Smooth muscle cell (in vitro differentiated cells): ENCODE measurements around the gene KRT81. TPM values are rescaled to one million over a fixed set of nuclear protein-coding genes. Genes with fewer than 3 reads are reported as not detected.
"Not testable (repeated sequence)": the region's sequence is repeated elsewhere in the genome, so short reads cannot be mapped to it uniquely, and the experiment has no call there.

ENCODE experiments used
- DNase-seq: peaks from one replicate; lab custom pipeline; 2025; ENCODE audit not compliant: unreplicated experiment; lab: John Stamatoyannopoulos, UW
- H2AFZ ChIP-seq: fragments of 200-600 bp; sonication (generic); 2 replicates; pipeline ENCODE4 v1.6.0; 2016; ENCODE audit warnings: antibody characterized with exemption, low read depth, mild to moderate bottlenecking
- H3F3A ChIP-seq: fragments of 200-600 bp; sonication (generic); 2 replicates; pipeline ENCODE4 v1.6.0; 2017; ENCODE audit warnings: antibody characterized with exemption, low read depth
- H3K27ac ChIP-seq: fragments of 200-600 bp; sonication (generic); 2 replicates; pipeline ENCODE4 v1.5.1; 2016; ENCODE audit warnings: low read depth, mild to moderate bottlenecking
- H3K27me3 ChIP-seq: fragments of 200-600 bp; sonication (generic); 2 replicates; pipeline ENCODE4 v1.6.1; 2016; ENCODE audit warnings: low read depth, mild to moderate bottlenecking
- H3K36me3 ChIP-seq: fragments of 200-600 bp; sonication (generic); 2 replicates; pipeline ENCODE4 v1.5.1; 2016; ENCODE audit warnings: low read depth
- H3K4me1 ChIP-seq: fragments of 200-600 bp; sonication (generic); 2 replicates; pipeline ENCODE4 v1.5.1; 2016; ENCODE audit warnings: low read depth
- H3K4me2 ChIP-seq: fragments of 200-600 bp; sonication (generic); 2 replicates; pipeline ENCODE4 v1.6.0; 2016; ENCODE audit warnings: mild to moderate bottlenecking
- H3K4me3 ChIP-seq: fragments of 200-600 bp; sonication (generic); 2 replicates; pipeline ENCODE4 v1.5.1; 2016; ENCODE audit warnings: mild to moderate bottlenecking
- H3K79me2 ChIP-seq: fragments of 200-600 bp; sonication (generic); 2 replicates; pipeline ENCODE4 v1.6.0; 2016; ENCODE audit warnings: low read depth, mild to moderate bottlenecking
- H3K9ac ChIP-seq: fragments of 200-600 bp; sonication (generic); 2 replicates; pipeline ENCODE4 v1.6.0; 2016; ENCODE audit warnings: low read depth
- H3K9me3 ChIP-seq: fragments of 200-600 bp; sonication (generic); replicated peaks from 2 replicates; pipeline ENCODE4 v1.5.1; 2016; ENCODE audit warnings: low read depth
- H4K20me1 ChIP-seq: fragments of 200-600 bp; sonication (generic); 2 replicates; pipeline ENCODE4 v1.6.0; 2016; ENCODE audit warnings: low read depth
- WGBS: methylation state at CpG from one replicate; pipeline ENCODE4 v1.1.7; 2016; ENCODE audit warnings: low lambda C conversion rate; 5-methylcytosine and 5-hydroxymethylcytosine counted together
- polyA plus RNA-seq: library from polyadenylated mRNA; unstranded; fragments of >200 nt; fragmentation: Nextera tagmentation; extraction: Ambion mirVana; gene quantifications from 2 replicates; pipeline ENCODE4 v1.2.1, GENCODE V29; 2016
- total RNA-seq: library from RNA; depleted of rRNA; stranded (reverse); fragments of >200 nt; gene quantifications from 2 replicates; pipeline ENCODE4 v1.2.3, GENCODE V29; 2014
- TF ChIP-seq, protein P1 (sequence below): fragments of 200-600 bp; sonication (generic); IDR thresholded peaks from 2 replicates; pipeline ENCODE4 v1.5.1; 2017; ENCODE audit warnings: borderline replicate concordance, mild to moderate bottlenecking, antibody characterized with exemption; ENCODE audit not compliant: insufficient read depth, poor library complexity, severe bottlenecking

The KRT81 gene
- total and polyA plus RNA-seq, 2 experiments from 2014 or later = 0.49 to 1.4 TPM

DNA sequence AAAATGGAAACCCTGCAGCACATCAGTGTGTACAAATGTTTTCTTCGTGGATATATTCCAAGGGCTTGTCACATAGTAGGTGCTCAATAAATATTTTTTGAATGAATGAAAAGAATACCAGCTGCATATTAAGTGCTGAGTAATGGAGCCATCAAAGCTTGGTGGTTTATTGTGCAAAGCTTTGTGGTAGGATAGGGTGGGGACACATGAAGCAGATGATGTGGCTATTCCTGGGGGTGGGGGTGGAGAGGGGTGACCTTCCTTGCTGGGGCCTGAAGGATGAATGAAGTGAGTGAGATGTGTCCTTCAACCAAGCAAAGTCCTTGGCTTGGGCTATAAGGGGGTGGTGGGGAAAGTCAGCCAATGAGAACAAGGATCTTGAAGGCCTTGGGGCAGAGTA is 4.3 kb upstream of the KRT81 start:
- DNase-seq = no peak
- no peak overlapping the region for H2AFZ ChIP-seq
- H4K20me1 ChIP-seq = no peaks in the 10 kb centered on the region
- peaks cover 81% of the 10 kb centered on the region for H3K27me3 ChIP-seq
- H3K9ac ChIP-seq = no peak overlapping the region
- no peaks in the 10 kb centered on the region for H3K9me3 ChIP-seq
- TF ChIP-seq, protein P1, sequence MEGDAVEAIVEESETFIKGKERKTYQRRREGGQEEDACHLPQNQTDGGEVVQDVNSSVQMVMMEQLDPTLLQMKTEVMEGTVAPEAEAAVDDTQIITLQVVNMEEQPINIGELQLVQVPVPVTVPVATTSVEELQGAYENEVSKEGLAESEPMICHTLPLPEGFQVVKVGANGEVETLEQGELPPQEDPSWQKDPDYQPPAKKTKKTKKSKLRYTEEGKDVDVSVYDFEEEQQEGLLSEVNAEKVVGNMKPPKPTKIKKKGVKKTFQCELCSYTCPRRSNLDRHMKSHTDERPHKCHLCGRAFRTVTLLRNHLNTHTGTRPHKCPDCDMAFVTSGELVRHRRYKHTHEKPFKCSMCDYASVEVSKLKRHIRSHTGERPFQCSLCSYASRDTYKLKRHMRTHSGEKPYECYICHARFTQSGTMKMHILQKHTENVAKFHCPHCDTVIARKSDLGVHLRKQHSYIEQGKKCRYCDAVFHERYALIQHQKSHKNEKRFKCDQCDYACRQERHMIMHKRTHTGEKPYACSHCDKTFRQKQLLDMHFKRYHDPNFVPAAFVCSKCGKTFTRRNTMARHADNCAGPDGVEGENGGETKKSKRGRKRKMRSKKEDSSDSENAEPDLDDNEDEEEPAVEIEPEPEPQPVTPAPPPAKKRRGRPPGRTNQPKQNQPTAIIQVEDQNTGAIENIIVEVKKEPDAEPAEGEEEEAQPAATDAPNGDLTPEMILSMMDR = no peak
- H3K4me1 ChIP-seq = no peaks in the 10 kb centered on the region
- H3K4me2 ChIP-seq = no peak overlapping the region
- H3K4me3 ChIP-seq = no peak overlapping the region
- no peak overlapping the region for H3K27ac ChIP-seq
- H3K79me2 ChIP-seq = no peaks in the 10 kb centered on the region
- 72% methylated on average over 1 of the region's 1 CpG for WGBS
- no peaks in the 10 kb centered on the region for H3K36me3 ChIP-seq
- no peaks in the 10 kb centered on the region for H3F3A ChIP-seq

DNA sequence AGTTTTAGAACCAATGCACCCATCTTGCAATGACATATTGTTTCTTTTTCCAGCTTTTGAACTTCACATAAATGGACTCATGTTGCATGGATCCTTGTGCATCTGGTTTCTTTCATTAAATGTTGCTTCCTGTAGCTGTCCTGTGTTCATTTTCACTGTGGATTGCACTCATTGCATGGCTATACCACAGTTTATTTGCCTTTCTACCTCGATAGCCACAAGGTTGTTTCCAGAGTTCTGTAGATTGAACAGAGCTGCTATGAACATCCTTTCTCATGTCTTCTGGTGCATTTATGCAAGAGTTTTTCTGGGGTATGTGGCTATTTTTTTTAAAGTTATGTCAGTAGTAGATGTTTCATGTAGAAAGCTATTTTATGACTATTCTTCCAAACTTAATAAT is 3.5 kb upstream of the KRT81 start:
- no peaks in the 10 kb centered on the region for H3K36me3 ChIP-seq
- H3K9ac ChIP-seq = no peak overlapping the region
- H3K4me2 ChIP-seq = no peak overlapping the region
- H3K4me3 ChIP-seq = no peak overlapping the region
- TF ChIP-seq, protein P1 = no peak
- WGBS = 58% methylated on average over 1 of the region's 1 CpG
- no peak for DNase-seq
- no peaks in the 10 kb centered on the region for H3F3A ChIP-seq
- peaks cover 73% of the 10 kb centered on the region for H3K27me3 ChIP-seq
- no peak overlapping the region for H2AFZ ChIP-seq
- no peaks in the 10 kb centered on the region for H3K79me2 ChIP-seq
- no peaks in the 10 kb centered on the region for H3K9me3 ChIP-seq
- H3K27ac ChIP-seq = no peak overlapping the region
- no peaks in the 10 kb centered on the region for H4K20me1 ChIP-seq
- H3K4me1 ChIP-seq = no peaks in the 10 kb centered on the region

DNA sequence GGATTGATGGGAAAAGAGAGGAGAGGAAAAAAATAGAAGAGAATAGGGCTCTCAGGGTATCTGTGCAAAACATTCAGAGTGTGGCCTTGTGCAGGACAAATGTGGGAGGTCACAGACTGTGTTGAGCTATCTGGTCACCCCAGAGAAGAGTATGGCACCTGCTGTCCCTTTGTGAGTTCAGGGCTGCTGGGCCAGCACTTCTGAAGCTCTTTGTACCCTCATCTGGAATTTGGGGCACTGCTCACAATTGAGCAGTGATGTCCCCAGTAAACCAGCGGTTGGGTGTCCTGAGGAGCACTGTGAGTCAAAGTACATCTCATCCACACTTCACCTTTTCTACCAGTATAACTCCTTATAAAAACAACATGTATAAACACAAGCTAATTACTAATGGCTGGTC is 2.6 kb upstream of the KRT81 start:
- Histone ChIP-seq H3K4me2 (no peak overlapping the region), H2AFZ (no peak overlapping the region), H3F3A (no peaks in the 10 kb centered on the region), H3K27me3 (peaks cover 64% of the 10 kb centered on the region), H3K4me1 (no peaks in the 10 kb centered on the region), H3K36me3 (no peaks in the 10 kb centered on the region), H3K4me3 (no peak overlapping the region), H3K27ac (no peak overlapping the region), H3K9ac (no peak overlapping the region), H3K9me3 (no peaks in the 10 kb centered on the region), H4K20me1 (no peaks in the 10 kb centered on the region), H3K79me2 (no peaks in the 10 kb centered on the region)
- WGBS = 80% methylated on average over 1 of the region's 1 CpG
- no peak for DNase-seq
- TF ChIP-seq, protein P1 = no peak

DNA sequence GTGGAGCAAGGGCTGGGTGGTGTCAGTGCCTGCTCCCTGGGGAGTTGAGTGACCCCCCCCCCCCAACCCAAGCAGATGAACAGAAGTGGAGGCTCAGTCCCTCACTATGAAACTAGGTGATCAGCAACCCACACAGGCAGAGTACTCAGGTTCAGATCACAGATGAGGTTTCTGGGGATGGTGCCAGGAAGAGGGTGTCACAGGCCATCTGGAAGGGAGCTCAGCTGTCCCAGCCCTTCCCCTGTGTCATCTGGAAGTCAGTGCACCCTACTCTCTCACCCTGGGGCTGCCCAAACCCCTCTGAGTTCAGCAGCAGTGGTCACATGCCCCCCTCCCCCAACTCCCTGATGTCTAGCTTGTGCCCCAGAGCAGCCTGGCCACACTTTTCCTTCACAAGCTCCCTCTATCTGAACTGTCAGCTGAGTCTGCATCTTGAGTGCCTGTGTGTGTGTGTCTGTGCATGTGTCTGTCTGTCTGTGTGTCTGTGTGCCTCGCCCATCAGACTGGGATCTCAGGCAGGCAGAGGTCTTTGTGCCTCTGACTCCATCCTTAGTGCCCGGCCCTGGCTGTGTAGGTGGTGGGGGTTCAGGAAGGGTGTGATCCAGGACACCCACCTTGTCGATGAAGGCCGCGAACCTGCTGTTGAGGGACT is 725 bp downstream of the KRT81 start:
- H3K27ac ChIP-seq, H3K4me3 ChIP-seq, H4K20me1 ChIP-seq, H3K36me3 ChIP-seq, H3K79me2 ChIP-seq, H3K9me3 ChIP-seq, H3K4me2 ChIP-seq, H3K4me1 ChIP-seq, DNase-seq, H3K9ac ChIP-seq, H2AFZ ChIP-seq, H3F3A ChIP-seq: not testable (repeated sequence)
- H3K27me3 ChIP-seq = peaks cover 35% of the 10 kb centered on the region
- WGBS = no CpG with 5 or more reads among the region's 5 CpGs

DNA sequence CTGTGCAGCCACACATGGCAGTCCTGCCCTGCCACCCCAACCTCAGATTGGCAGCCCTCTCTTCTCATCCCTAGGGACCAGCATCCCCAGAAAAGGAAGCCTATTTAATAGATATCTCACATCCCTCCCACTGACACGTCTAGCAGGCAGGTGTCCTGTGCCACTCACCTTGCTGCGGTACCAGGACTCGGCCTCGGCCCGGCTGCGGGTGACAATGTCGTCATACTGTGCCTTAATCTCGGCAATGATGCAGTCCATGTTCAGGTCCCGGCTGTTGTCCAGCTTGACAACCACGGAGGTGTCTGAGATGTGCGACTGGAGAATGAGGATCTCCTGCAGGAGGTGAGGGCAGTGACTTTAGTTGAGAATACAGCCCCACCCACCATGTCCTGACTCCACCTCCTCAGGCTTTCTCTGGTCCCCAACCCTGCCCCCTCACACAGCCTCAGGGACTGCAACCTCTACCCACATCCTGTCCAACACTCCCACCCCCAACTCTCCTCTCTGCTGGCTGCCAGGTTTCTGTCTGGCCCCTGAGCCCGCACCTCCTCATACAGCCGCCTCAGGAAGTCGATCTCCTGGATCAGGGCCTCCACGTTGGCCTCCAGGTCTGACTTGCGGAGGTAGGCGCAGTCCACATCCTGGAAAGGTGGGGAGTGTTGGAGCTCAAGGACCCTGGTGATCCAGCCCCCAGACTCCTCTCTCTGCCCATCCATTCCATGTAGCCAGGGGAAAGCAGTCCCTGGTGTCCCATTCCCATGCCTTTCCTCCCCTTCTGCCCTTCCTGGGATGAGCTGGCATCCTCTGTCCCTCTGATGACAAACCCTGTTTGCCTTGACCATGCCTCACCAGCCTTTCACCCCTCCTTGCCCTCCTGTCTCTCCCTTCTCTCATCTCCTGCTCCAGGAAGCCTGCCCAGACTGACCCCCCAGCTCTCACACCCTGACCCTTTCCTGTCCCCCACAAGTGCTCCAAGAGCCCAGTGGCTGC is 3.2 kb downstream of the KRT81 start:
- peaks cover 17% of the 10 kb centered on the region for H3K27me3 ChIP-seq
- H3K4me3 ChIP-seq, H2AFZ ChIP-seq, H3K4me2 ChIP-seq, H4K20me1 ChIP-seq, H3F3A ChIP-seq, H3K9me3 ChIP-seq, DNase-seq, H3K27ac ChIP-seq, H3K36me3 ChIP-seq, H3K9ac ChIP-seq, H3K4me1 ChIP-seq, H3K79me2 ChIP-seq: not testable (repeated sequence)
- WGBS = 91% methylated on average over 17 of the region's 17 CpGs
